HG03432 (cell line): Measurements from ENCODE around the gene TMEM179B.
A peak's percentile ranks its signal among the peaks of the same experiment; 100 is the strongest.
"Not testable (repeated sequence)": the region's sequence is repeated elsewhere in the genome, so short reads cannot be mapped to it uniquely, and the experiment has no call there.

Experiments used
- ATAC-seq: cut with Tn5 transposase; IDR thresholded peaks from one replicate; pipeline ENCODE4 v1.9.1; 2021; ENCODE audit warnings: mild to moderate bottlenecking, moderate library complexity; ENCODE audit not compliant: unreplicated experiment

The TMEM179B gene

DNA sequence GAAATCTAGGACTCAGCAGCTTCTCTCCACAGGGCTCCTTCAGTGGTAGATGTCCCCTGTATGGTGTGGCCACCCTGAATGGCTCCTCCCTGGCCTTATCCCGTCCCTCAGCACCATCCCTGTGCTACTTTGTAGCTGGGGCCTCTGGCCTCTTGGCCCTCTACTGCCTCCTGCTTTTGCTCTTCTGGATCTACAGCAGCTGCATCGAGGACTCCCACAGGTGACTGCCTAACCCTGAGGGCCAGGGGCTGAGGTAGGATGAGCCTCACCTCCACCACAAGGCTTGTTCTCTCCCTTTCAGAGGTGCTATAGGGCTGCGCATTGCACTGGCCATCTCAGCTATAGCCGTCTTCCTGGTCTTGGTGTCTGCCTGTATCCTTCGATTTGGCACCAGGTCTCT, 1.8 kb downstream of the TMEM179B start:
- no peak for ATAC-seq

- ATAC-seq, result no peak
Observed at GRCh38 chr11:62789576-62789975, 2.4 kb downstream of the TMEM179B start.

GRCh38 chr11:62791501-62792201, 4.4 kb downstream of the TMEM179B start, which contains the start of gene TMEM223:
Gene TMEM223, minus strand, starts transcription at chr11:62792006. Its CDS starts 12 bp downstream, at chr11:62791994.
- peak; percentile 76 for ATAC-seq

DNA sequence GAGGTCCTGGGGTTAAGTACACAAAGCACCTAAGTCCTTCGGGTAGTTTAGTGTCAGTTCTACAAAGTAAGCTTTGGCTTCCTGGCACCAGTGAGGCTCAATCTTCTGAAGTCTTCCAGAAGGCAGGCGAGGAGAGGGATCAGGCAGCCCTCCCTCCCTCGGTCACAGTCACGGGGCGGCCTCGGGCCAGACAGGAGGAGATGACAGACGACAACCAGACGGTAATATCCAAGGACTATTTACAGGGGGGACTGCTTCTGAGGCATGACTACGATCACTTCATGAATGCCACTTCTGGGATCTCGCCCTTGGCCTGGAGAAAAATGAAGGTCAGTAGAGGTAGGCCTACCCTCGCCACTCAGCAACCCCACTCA, 5.0 kb downstream of the TMEM179B start:
- ATAC-seq, result peak; percentile 7

- ATAC-seq, result no peak
Observed at GRCh38 chr11:62794201-62794775, 7.1 kb downstream of the TMEM179B start.

GRCh38 chr11:62796281-62796680, 9.1 kb downstream of the TMEM179B start:
- ATAC-seq, result no peak

DNA sequence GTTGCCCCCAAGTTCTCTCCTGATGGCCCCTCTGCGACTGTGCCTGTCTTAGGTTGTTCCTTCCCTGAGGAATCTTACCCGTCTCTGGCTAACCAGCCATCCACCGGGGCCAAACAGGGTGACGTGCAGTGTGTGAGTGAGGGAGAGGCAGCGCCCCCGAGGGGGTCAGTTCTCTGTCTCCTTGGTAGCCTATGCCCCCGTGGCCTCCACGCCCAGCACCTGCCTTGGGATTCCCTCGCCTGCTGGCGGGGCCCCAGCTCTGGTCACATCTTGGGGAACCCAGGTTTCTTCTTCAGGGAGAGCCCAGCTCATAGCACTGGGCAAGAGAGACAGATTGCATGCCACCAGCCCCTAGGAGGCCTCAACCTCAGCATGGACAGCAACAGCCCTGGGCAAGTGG, 12.3 kb downstream of the TMEM179B start:
- no peak for ATAC-seq

- no peak for ATAC-seq
Observed at GRCh38 chr11:62801071-62801470, 13.9 kb downstream of the TMEM179B start.

DNA sequence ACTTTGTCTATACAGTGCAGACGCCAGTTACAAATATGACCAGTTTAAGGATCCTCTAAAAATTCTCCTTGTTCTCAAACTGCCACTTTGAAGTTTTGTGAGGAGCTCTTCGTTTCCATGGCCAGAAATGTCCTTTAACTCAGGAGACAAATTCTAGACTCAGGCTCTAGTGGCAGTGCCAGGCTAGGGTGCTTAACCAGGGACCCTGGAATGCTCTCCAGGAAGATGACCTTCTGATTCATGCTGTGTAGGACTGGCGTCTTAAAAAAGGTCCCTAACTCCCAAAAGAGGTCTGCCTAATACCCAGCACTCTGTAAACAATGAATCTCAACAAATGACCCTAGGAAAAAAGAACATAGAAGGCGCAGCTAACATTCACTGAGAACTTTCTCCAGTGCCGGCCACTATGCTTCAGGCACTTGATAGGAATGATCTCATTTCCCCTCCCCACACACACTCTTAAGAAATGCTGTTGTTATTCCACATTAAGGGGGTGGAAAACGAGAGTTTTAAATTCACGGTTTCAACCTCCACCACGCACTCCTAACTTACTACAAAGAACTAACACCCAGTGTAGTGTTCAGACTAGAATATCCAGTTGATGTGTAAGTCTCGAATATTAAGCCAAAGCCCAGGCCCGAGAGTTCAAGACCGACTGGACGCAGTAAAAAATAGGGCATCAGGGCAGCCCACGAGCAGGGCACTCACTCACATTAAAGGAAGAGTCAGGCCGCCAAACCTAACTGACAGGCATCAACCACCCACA, 17.3 kb downstream of the TMEM179B start:
- peak; percentile 13 for ATAC-seq

DNA sequence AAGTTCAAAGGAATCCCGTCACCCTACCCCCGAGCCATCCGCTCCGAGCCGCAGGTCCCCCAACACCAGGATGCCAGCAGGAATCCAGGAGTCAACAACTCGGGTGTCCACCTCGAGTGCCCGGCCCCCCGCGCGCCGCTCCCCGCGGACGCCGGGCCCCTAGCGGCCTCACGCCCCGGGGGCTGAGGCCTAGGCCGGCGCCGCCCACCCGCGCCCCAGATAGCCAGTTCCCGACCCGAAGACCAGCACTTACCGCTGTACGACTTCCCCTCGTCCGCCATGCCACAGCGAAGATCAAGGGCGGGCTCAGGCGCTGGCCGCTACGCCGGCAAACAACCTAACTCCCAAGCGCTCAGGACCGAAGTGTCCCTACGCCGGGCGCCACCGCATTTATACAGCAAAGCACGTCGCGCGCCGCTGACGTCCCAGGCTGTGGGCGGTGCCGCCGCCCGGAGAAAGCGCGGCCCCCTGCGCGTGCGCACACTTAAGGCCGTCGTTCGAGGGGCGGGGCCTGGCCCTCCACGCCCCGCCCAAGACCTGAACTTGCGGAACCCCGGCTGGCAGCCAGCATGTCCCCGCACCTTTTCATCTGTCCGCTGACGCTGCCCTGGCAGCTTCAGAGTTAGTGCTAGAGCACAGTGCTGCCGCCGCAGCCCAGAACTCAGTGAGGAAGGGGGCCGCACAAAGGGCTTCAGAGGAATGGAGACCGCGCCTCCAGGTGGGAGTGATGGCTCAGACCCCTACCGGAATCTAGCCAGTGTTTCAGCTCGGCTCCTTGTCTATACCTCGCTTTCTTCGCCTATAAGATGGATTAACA, 18.1 kb downstream of the TMEM179B start, which contains the start of gene NXF1:
TSS of gene NXF1 (minus strand) at position 365 of the 817 bp plus-strand sequence. CDS start at position 281, 84 bp downstream.
- peak; percentile 78 for ATAC-seq

DNA sequence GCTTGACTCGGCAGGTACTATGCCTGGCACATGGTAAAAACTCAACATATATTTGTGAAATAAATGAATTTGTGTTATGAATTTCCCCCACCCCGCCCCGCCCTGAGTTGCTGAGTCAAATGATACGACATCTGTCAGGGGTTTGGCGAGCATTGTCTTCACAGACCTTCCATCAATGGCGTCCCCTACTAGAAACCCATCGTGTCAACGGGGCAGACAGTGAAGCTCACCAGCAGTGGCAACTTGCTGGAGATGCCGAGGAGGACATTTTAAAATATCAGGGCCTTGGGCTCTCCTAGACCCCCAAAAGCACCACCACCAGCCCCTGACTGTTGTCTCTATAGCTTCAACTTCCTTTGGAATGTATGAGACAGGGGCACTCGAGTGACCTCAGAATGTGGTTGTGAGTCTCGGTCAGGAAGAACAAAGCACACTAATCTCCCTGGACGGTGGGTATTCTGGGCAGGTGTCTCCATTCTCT, 18.8 kb downstream of the TMEM179B start:
- ATAC-seq, result no peak

DNA sequence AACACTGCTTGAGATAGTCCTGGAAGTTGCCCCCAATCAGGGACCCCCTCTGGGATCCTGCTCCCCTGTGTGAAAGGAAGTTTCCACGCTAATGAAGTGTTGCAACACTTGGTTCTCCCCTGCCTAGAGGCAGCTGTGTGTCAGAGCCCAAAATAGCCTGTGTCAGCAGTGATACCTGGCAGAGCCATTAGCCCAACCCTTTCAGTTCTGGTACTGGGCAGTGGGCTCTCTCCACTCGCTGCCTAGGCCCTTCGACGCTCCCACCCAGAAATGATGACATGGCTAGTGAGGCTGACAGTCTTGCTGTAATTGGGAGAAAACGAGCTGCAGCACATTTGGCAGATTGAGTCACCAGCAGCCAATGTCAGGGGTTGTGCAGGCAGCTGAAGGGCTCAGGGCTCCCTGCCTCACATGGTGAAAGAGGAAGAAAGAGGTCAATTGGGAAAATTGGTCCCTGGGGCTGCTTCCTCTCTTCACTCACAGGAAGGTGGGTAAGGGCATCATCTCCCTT, 19.5 kb downstream of the TMEM179B start:
- ATAC-seq, result no peak

- ATAC-seq, result no peak
Observed at GRCh38 chr11:62810748-62811147, 23.5 kb downstream of the TMEM179B start.

DNA sequence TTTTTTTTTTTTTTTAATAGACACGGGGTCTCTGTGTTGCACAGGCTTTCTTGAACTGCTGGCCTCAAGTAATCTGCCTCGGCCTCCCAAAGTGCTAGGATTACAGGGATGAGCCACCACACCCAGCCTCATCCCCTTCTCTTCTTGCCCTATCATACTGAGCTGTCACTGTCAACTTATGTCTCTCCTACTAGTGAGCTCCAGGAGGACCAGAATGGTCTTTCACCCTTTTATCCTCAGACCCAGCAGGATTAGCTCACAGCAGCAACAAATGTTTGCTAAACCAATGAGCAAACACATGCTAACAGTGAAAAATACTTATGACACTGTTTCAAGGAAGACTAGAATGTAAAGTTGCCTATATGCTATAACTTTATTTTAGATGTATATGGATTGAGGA, 24.5 kb downstream of the TMEM179B start:
- no peak for ATAC-seq

GRCh38 chr11:62816557-62816956, 29.4 kb downstream of the TMEM179B start:
- no peak for ATAC-seq

- no peak for ATAC-seq
Observed at GRCh38 chr11:62817129-62817528, 29.9 kb downstream of the TMEM179B start.

DNA sequence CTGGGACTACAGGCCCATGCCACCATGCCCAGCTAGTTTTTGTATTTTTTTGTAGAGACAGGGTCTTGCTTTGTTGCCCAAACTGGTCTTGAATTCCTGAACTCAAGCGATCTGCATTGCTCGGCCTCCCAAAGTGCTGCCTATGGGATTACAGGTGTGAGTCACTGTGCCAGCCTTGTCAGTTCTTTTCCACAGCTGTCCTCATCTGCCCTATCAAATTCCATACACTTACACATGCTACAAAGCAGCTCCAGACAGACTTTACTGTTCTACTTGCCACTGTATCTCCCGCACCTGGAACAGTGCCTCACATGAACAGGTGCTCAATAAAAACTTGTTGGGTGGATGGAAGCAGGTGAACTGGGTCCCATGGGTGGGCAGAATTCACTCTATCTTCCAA, 36.5 kb downstream of the TMEM179B start:
- ATAC-seq, result no peak

- not testable (repeated sequence) for ATAC-seq
Observed at GRCh38 chr11:62828130-62828529, 40.9 kb downstream of the TMEM179B start.

DNA sequence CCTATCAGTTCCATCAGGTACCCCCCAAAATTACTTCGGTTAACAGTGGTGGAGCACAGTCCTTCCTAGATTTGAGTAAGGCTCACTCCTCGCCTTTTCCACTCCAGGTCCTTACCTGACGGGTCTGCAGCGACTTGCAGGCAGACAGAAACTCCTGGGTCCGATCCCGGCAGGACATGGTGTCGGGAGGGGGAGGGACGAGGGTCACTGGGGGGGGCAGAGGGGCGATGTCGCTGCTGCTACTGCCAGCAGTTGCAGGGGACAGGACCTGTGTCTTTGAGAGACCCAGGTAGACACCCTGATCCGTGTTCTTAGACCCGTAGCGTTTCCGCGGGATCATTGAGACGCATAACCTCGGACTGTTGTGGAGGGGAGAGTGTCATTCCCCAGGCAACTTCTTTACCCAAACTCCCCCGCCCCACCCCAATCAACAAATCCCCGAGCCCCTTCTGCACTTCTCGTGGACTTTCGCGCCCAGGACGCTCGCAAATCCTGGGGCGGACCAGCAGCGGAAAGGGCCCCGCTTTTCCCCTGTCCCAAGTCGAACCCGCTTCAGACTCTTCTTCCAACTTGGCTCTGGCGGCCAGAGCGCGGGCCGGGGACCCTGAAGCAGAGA, 43.8 kb downstream of the TMEM179B start:
- ATAC-seq, result no peak
